Urinary bladder (tissue), 4 donors: Measurements from ENCODE around the gene FAF1. TPM values are rescaled to one million over a fixed set of nuclear protein-coding genes. Genes with fewer than 3 reads are reported as not detected.

ENCODE experiments used
- DNase-seq: peaks from one replicate; pipeline ENCODE4 v3.0.0-alpha.2; 2015; ENCODE audit errors: extremely low spot score
- H3K27ac ChIP-seq: one replicate; pipeline ENCODE4 v1.5.1; 2013; ENCODE audit warnings: low read depth, mild to moderate bottlenecking, moderate library complexity
- H3K36me3 ChIP-seq: one replicate; pipeline ENCODE4 v1.6.1; 2013; ENCODE audit warnings: mild to moderate bottlenecking, moderate library complexity; ENCODE audit not compliant: insufficient read depth
- H3K4me1 ChIP-seq: one replicate; pipeline ENCODE4 v1.6.1; 2013; ENCODE audit warnings: mild to moderate bottlenecking, moderate library complexity; ENCODE audit not compliant: insufficient read depth
- H3K4me3 ChIP-seq: one replicate; pipeline ENCODE4 v1.5.1; 2013; ENCODE audit warnings: low read depth, low read length
- WGBS: extraction: QIAGEN DNeasy Blood & Tissue Kit; methylation state at CpG from one replicate; pipeline ENCODE4 v1.1.7; 2013; 5-methylcytosine and 5-hydroxymethylcytosine counted together
- polyA plus RNA-seq: library from polyadenylated mRNA; stranded (reverse); fragments of 200-250 nt; gene quantifications from one replicate; pipeline ENCODE4 v1.2.3, GENCODE V29; 2013
- total RNA-seq: library from RNA; depleted of rRNA; stranded (reverse); fragments of >200 nt; gene quantifications from one replicate; pipeline ENCODE4 v1.2.3, GENCODE V29; 2014
- donor health status: healthy with polysubstance abuse.
- donor health status: healthy.

Gene FAF1
- total and polyA plus RNA-seq, 2 donors = 42.3 to 84.6 TPM

DNA sequence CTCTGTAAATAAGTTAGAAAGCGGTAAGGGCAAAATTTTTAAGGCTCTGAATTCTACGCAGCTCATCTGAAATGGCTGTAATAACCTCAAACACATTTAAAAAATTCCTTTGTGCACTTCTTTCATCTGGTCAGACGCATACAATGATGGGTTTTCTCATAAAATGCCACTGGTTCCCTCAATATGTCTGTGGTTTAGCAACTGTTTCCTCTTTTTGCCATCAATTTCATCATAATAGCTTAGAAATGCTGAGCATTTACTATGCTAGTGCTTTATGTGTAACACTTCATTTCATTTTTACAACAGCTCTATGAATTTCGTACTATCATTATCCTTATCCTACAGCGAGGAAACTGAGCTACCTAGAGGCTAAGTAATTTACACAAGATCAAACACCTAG is 501.6 kb downstream of the FAF1 start:
- no peak for DNase-seq
- Histone ChIP-seq H3K36me3 (no peaks in the 10 kb centered on the region), H3K27ac (no peak overlapping the region), H3K4me1 (no peaks in the 10 kb centered on the region), H3K4me3 (no peak overlapping the region)
- WGBS = 95% methylated on average over 5 of the region's 5 CpGs

GRCh38 chr1:50454911-50455310 is 505.2 kb downstream of the FAF1 start:
- Histone ChIP-seq H3K4me3 (no peak overlapping the region), H3K27ac (no peak overlapping the region), H3K36me3 (peaks cover 2% of the 10 kb centered on the region), H3K4me1 (no peaks in the 10 kb centered on the region)
- DNase-seq = no peak
- 85% methylated on average over 1 of the region's 1 CpG for WGBS

- Histone ChIP-seq H3K4me3 (no peak overlapping the region), H3K4me1 (no peaks in the 10 kb centered on the region), H3K36me3 (peaks cover 2% of the 10 kb centered on the region), H3K27ac (no peak overlapping the region)
- DNase-seq = no peak
- WGBS = 83% methylated on average over 7 of the region's 7 CpGs
Observed at GRCh38 chr1:50453266-50453665, 506.8 kb downstream of the FAF1 start.

GRCh38 chr1:50452700-50453099 is 507.4 kb downstream of the FAF1 start:
- Histone ChIP-seq H3K27ac (no peak overlapping the region), H3K4me1 (no peaks in the 10 kb centered on the region), H3K4me3 (no peak overlapping the region), H3K36me3 (peaks cover 2% of the 10 kb centered on the region)
- 87% methylated on average over 1 of the region's 1 CpG for WGBS
- no peak for DNase-seq

DNA sequence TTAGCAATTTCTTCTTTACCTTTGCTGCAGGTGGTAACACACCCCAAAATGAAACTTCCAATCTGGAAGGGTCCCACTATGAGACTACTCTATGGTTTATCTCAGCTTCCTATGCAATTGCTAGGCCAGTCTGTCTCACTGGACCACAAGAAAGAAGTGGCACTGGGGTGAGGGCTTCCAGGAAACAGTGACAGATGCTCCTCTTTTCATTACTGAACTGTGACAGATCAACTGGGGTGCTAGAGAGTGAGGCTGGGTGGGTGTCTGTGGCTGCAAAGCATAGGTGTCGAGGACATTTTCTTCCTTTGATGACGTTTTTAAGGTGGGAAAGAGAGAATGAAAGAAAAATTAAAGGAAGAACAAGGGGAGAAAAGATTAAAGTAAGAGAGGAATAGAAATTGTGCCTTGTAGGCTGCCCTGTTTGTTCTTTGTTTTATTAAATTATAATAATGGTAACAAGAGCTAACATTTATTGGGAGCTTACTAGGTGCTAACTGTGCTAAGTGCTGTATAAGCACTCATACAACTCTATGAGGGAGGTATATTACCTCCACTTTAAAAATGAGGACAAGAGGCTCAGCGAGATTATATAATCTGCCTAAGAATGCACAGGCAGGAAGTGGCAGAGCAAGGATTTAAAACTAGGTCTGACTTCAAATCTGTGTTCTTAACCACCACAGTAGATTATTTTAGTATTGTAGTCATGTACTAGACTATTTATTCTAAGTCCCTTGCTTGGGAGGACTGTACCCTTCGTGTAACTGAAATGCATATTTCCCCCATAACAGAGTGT is 509.0 kb downstream of the FAF1 start:
- Histone ChIP-seq H3K4me1 (no peaks in the 10 kb centered on the region), H3K27ac (no peak overlapping the region), H3K36me3 (peaks cover 2% of the 10 kb centered on the region), H3K4me3 (no peak overlapping the region)
- no peak for DNase-seq
- WGBS = 83% methylated on average over 4 of the region's 4 CpGs

GRCh38 chr1:50447961-50448360 is 512.1 kb downstream of the FAF1 start:
- Histone ChIP-seq H3K27ac (no peak overlapping the region), H3K4me3 (no peak overlapping the region), H3K4me1 (no peaks in the 10 kb centered on the region), H3K36me3 (peaks cover 2% of the 10 kb centered on the region)
- 94% methylated on average over 1 of the region's 1 CpG for WGBS
- DNase-seq = no peak

GRCh38 chr1:50441183-50441582 is 518.9 kb downstream of the FAF1 start:
- Histone ChIP-seq H3K4me1 (no peaks in the 10 kb centered on the region), H3K4me3 (no peak overlapping the region), H3K36me3 (no peaks in the 10 kb centered on the region), H3K27ac (no peak overlapping the region)
- 89% methylated on average over 6 of the region's 6 CpGs for WGBS
- DNase-seq = no peak

DNA sequence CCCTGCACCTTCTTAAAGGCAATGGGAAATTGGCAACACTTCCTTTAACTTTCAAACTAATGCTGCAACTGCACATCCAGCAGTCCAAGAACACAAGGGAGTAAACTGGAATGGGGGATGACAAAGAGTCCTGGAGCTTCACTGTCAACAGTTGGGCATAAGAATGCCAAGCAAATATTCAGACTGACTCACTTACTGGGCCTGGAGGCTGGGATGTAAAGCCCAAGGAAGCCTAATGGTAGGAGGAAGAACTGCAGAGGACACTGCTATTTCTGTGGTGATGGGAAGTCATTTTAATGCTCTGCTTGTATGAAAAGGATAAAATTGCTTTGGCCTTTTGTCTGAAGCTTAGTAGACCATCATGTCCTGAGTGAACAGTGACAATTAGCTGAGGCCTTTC is 521.1 kb downstream of the FAF1 start:
- H3K4me1 ChIP-seq = no peaks in the 10 kb centered on the region
- H3K27ac ChIP-seq = no peak overlapping the region
- DNase-seq = no peak
- H3K4me3 ChIP-seq = no peak overlapping the region
- no peaks in the 10 kb centered on the region for H3K36me3 ChIP-seq

DNA sequence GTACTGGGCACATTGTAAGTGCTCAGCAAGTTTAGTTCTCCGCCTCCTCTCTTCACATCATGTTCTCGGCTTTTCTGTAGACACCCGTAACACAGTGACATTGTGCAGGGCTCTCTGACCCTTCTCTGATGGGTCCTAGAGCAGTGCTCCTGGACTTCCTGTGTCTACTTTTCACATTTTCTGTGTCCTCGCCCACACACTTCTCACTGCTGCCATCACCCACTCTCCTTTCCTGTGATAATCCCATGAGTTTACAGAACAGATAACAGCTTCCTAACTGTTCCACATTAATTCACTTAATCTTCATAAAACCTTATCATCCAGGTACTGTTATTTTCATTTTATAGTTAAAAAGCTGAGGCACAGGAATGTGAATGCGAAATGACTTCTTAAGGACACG is 523.6 kb downstream of the FAF1 start:
- Histone ChIP-seq H3K4me3 (no peak overlapping the region), H3K36me3 (no peaks in the 10 kb centered on the region), H3K4me1 (no peaks in the 10 kb centered on the region), H3K27ac (no peak overlapping the region)
- DNase-seq = no peak
- 79% methylated on average over 6 of the region's 6 CpGs for WGBS

GRCh38 chr1:50430010-50430405 is 530.1 kb downstream of the FAF1 start:
- Histone ChIP-seq H3K4me1 (no peaks in the 10 kb centered on the region), H3K27ac (no peak overlapping the region), H3K36me3 (no peaks in the 10 kb centered on the region), H3K4me3 (no peak overlapping the region)
- 18% methylated on average over 5 of the region's 5 CpGs for WGBS
- no peak for DNase-seq

GRCh38 chr1:50427818-50428779 is 532.0 kb downstream of the FAF1 start:
- Histone ChIP-seq H3K4me1 (no peaks in the 10 kb centered on the region), H3K4me3 (no peak overlapping the region), H3K36me3 (no peaks in the 10 kb centered on the region), H3K27ac (no peak overlapping the region)
- WGBS = 5% methylated on average over 35 of the region's 35 CpGs
- no peak for DNase-seq

DNA sequence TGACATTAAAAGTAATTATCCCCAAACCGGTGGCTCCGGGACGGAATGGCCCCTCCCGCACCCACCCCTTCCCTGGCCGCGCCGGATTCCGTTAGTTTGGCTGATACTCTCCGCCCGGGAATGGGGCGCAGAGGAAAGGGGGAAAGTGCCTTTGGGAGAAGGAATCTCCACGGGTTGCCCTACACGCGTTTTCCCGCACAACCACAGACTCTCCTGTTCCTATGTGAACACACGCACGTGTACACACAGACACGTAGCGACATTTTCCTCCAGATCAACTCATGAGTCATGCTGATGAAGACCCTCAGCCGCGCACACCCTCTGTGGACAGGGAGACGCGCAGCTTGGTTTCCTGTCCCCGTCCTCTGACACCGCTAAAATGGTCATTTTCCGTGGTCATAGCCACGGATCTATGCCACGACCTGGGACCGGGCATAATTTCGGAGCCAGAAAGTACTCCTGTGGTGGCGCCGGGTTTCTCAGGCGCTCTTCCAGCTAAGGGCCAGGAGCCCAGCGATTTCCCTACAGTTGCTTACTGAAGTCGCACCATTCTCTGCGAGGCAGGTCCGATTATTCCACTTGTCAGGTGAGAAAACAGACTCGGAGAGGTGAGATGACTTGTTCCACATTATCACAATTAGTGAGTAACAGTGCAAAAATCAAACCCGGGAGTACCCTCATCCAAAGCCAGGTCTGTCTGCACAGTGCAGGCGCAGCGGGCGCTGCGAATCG is 532.8 kb downstream of the FAF1 start:
- Histone ChIP-seq H3K27ac (no peak overlapping the region), H3K4me3 (no peak overlapping the region), H3K4me1 (no peaks in the 10 kb centered on the region), H3K36me3 (no peaks in the 10 kb centered on the region)
- 3% methylated on average over 44 of the region's 44 CpGs for whole genome bisulfite sequencing
- no peak for DNase-seq

GRCh38 chr1:50426702-50427085 is 533.4 kb downstream of the FAF1 start:
- no peaks in the 10 kb centered on the region for H3K4me1 ChIP-seq
- WGBS = 2% methylated on average over 28 of the region's 28 CpGs
- DNase-seq = no peak
- no peak overlapping the region for H3K4me3 ChIP-seq
- H3K36me3 ChIP-seq = no peaks in the 10 kb centered on the region
- H3K27ac ChIP-seq = no peak overlapping the region
